ENCODE data around the gene GSTM1.

The GSTM1 gene

DNA sequence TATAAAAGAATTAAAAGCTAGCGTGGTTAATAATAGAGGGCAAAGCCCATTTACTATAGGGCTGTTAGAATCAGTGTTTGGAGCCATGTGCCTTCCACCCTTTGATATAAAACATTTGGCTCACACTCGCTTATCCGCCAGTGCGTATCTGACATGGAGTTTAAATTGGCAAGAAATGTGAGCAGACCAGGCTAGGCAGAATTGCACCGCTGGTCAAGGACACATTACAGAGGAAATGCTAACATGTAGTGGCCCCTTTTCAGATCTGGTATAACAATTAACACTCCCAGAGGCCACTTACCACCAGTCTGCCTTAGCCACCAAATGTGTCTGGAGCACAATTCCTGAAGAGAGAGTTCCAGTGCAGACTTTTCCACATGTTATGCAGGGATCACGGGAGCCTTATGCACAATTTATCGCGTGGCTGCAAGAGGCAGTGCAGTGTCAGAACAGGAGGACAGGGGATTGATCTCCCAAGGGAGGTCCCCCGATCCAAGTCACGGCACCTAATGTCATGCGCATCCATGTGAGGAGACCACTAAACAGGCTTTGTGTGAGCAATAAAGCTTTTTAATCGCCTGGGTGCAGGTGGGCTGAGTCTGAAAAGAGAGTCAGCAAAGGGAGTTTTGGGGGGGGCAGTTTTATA is 39.2 kb downstream of the GSTM1 start:
- DNase-seq (ENCODE audit: low read depth) = no peak

GRCh38 chr1:109728870-109729269 is 41.3 kb downstream of the GSTM1 start:
- no peak for DNase-seq (ENCODE audit: low read depth)

GRCh38 chr1:109730666-109731065 is 43.0 kb downstream of the GSTM1 start:
- DNase-seq (ENCODE audit: low read depth) = no peak

DNA sequence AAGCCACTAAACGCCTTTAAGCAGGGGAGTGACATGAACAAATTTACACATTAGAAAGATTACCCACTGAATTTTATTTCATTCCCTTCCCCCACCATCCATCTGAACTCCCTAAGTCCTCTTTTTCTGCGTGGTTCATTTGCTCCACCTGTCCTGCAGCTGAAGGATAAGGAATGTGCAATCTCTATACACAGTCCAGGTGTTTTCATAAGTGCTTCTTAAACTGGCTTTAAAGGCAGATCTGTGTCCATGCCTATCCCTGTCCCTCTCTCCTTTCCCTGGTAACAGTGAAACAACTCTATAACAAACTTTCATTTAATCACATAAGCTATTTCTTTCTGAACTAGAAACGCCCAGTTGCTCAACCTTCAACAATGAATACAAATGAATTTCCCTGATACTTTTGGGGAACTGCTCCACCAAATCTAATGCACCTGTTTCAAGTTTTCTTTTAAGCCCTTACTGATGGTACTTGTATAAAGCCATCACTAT is 44.8 kb downstream of the GSTM1 start:
- no peak for DNase-seq (ENCODE audit: low read depth)

- DNase-seq (ENCODE audit: low read depth) = no peak
Observed at GRCh38 chr1:109733236-109733870, 45.7 kb downstream of the GSTM1 start.

- DNase-seq (ENCODE audit: low read depth) = peak; percentile 76
Observed at GRCh38 chr1:109739738-109740614, 52.4 kb downstream of the GSTM1 start.

GRCh38 chr1:109740615-109741373 is 53.2 kb downstream of the GSTM1 start, which contains the start of gene GSTM3:
GSTM3 (minus strand) TSS chr1:109741038; CDS start chr1:109740287, 751 bp downstream.
- DNase-seq (ENCODE audit: low read depth) = no peak
